ENCODE data around the gene PIKFYVE.

GRCh38 chr2:208315081-208315788 lies 49.2 kb downstream of the PIKFYVE start:
- TF ChIP-seq, protein P1, sequence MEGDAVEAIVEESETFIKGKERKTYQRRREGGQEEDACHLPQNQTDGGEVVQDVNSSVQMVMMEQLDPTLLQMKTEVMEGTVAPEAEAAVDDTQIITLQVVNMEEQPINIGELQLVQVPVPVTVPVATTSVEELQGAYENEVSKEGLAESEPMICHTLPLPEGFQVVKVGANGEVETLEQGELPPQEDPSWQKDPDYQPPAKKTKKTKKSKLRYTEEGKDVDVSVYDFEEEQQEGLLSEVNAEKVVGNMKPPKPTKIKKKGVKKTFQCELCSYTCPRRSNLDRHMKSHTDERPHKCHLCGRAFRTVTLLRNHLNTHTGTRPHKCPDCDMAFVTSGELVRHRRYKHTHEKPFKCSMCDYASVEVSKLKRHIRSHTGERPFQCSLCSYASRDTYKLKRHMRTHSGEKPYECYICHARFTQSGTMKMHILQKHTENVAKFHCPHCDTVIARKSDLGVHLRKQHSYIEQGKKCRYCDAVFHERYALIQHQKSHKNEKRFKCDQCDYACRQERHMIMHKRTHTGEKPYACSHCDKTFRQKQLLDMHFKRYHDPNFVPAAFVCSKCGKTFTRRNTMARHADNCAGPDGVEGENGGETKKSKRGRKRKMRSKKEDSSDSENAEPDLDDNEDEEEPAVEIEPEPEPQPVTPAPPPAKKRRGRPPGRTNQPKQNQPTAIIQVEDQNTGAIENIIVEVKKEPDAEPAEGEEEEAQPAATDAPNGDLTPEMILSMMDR (IDR thresholded peaks at IDR 0.05) = no peak
- no peak for TF ChIP-seq EZH2 (IDR thresholded peaks at IDR 0.05)
